Neural cell (in vitro differentiated cells): ENCODE data around the gene ARL6IP4.

ENCODE experiments used
- CTCF ChIP-seq: fragments of 450-650 bp; IDR thresholded peaks from 2 replicates; pipeline ENCODE4 v1.5.1; 2014; ENCODE audit warnings: antibody characterized with exemption, mild to moderate bottlenecking, moderate library complexity; ENCODE audit not compliant: poor library complexity, severe bottlenecking
- POLR2AphosphoS5 ChIP-seq: IDR thresholded peaks from 2 replicates; pipeline ENCODE4 v1.6.1; 2012
- TAF1 ChIP-seq: IDR thresholded peaks from 2 replicates; pipeline ENCODE4 v1.6.1; 2012; ENCODE audit warnings: low read depth

- TF ChIP-seq CTCF = no peak
- TF ChIP-seq TAF1 = no peak
- no peak for TF ChIP-seq POLR2AphosphoS5
These were observed 39.3 kb downstream of the ARL6IP4 start for GRCh38 chr12:123019841-123020138.
